GM10266 (cell line): ENCODE measurements around the gene HABP2.

Experiments
- DNase-seq: peaks from one replicate; pipeline ENCODE4 v3.0.0; 2012; ENCODE audit errors: extremely low spot score
- TF ChIP-seq, protein P1 (sequence below): IDR thresholded peaks from 2 replicates; pipeline ENCODE4 v1.5.1; 2012; ENCODE audit warnings: mild to moderate bottlenecking, low read depth; ENCODE audit not compliant: control insufficient read depth, insufficient read depth; ENCODE audit errors: missing control alignments

HABP2 gene

DNA sequence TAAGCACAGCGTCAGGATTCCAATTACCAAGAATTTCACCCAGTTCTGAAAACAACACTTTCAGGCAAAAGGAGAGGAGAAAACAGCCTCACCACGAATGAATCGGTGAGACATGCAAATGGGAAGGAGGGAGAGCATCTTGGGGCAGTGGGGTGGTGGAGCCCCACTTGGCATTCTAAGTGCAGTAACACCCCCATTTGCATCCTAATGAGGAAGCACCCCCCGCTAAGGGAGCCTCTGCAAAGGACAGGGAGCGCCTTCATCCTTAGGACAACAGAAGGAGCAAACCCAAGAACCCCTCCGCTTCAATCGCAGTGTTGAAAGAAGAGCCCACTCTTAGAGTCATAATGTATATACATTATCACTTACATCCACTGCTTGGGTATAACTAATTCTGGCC, 64.2 kb downstream of the HABP2 start:
- TF ChIP-seq, protein P1, sequence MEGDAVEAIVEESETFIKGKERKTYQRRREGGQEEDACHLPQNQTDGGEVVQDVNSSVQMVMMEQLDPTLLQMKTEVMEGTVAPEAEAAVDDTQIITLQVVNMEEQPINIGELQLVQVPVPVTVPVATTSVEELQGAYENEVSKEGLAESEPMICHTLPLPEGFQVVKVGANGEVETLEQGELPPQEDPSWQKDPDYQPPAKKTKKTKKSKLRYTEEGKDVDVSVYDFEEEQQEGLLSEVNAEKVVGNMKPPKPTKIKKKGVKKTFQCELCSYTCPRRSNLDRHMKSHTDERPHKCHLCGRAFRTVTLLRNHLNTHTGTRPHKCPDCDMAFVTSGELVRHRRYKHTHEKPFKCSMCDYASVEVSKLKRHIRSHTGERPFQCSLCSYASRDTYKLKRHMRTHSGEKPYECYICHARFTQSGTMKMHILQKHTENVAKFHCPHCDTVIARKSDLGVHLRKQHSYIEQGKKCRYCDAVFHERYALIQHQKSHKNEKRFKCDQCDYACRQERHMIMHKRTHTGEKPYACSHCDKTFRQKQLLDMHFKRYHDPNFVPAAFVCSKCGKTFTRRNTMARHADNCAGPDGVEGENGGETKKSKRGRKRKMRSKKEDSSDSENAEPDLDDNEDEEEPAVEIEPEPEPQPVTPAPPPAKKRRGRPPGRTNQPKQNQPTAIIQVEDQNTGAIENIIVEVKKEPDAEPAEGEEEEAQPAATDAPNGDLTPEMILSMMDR = no peak
- DNase-seq = no peak

DNA sequence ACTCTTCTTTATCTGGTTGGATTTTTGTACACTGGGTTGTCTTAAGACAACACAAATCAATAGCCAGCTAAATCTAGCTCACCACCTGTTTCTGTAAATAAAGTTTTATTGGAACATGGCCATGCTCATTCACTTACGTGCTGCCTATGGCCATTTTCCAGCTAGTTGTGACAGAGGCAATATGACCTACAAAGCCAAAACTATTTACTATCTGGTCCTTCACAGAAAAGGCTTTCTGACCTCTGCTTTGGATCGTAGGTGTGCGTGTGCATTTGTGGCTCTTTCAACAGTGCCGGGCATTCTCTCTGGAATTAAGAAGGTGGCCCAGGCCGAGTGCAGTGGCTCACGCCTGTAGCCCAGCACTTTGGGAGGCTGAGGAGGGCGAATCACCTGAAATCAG, 65.5 kb downstream of the HABP2 start:
- TF ChIP-seq, protein P1 = no peak
- DNase-seq = no peak

DNA sequence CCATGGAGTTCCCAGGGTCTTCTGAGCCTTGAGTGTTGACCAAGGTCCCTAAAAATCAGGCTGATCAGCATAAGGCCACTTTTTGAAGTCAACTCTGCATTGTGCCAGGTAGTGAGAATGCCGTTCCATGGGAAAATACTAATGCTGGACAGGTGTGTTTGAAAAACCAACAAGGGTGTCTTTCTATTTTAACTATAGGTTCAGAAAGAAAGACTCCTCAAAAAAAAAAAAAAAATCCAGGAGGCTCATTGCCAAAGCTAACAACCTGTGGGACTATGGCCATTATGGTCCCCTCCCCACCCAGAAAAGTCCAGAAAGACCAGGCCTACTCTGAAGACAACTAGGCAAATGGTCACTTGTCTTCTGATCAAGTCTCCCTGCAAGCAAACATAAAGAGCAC, 66.5 kb downstream of the HABP2 start:
- DNase-seq = no peak
- TF ChIP-seq, protein P1 = no peak

DNA sequence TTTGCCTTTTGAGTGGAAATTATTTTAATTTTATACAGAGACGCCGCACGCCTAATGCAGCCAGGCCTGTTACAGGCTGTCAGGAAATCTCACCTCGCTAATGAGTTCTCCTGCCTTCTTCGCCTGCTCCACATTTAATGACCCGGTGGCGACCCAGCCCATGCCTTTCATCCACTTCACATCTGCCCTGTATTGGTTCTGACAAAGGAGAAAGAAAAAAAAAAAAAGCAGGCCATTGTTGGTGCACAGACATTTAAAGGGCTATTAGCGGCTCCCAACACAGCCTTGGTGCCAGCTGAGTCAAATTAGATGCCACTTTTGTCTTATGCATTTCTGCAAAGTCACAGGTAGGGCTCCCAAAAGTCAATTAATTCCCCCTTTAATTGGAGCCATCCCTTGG, 67.7 kb downstream of the HABP2 start:
- TF ChIP-seq, protein P1 = no peak
- DNase-seq = no peak

DNA sequence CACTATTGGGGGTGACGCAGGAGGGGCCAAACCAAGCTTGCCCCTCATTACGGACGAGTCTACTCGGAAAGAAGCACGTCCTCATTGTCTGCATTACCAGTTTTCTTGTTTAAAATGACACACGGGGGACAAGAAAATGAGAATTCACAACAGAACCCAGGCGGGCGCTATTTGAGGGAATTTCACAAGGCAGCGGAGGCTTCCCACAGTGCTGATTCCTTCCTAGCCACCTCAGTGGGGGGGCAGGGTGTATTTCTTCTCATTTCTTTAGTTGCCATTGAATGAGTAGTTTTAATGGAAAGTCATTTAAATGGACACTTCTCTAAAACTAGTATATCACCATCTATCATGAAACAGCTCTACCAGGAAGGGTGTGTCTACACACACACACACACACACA, 68.1 kb downstream of the HABP2 start:
- no peak for DNase-seq
- TF ChIP-seq, protein P1 = no peak

DNA sequence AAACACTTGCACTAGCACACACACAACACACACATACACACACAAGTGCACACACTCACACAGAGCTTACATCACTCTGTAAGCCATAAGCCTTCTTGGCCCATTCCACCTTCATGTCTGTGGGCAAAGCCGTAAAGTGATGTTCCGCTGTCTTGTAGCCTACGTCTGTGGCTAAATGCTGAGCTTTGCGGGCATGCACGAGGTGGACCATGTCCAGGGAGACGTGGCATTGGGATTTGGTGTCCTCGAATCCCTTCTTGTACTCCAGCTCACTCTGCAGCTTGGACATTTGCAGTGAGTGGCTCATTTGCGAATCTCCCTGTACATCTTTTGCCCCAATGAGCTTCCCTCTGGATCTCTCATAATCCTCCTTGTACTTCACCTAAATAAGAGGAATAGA, 68.9 kb downstream of the HABP2 start:
- TF ChIP-seq, protein P1 = no peak
- no peak for DNase-seq

DNA sequence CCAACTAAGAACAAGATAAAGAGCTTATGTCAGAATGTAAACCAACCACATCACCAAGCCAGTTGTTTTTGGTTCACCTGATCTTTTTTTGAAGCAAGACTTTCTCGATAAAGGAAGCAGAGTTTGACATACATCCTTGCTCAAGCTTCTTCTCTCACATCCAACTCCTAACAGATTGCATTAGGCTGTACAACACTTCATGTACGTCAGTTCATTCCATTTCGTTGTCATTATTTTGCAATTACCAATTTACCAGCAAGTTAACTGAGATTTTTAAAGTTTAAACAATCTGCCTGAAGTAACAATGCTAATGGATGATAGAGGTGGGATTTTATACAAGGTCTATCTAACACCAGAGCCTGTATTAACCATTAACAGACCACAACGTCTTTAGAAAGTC, 70.0 kb downstream of the HABP2 start:
- DNase-seq = no peak
- TF ChIP-seq, protein P1 = no peak
